ENCODE measurements around the gene CAMSAP2.

- TF ChIP-seq CTCF (conservative IDR thresholded peaks at IDR 0.05) (no peak), ZFX (IDR thresholded peaks at IDR 0.05) (no peak)
These were observed 63.3 kb downstream of the CAMSAP2 start for GRCh38 chr1:200802042-200802441.
